Neural crest cell (in vitro differentiated cells): Measurements from ENCODE around the gene CNRIP1. TPM values are rescaled to one million over a fixed set of nuclear protein-coding genes. Genes with fewer than 3 reads are reported as not detected.

Experiments used
- DNase-seq: peaks from one replicate; pipeline ENCODE4 v3.0.0; 2021; ENCODE audit warnings: low read depth, mixed read lengths, low spot score
- H3K27ac Mint-ChIP-seq: one replicate; pipeline ENCODE4 v1.8.0; 2021; ENCODE audit warnings: mild to moderate bottlenecking, mixed read lengths; ENCODE audit not compliant: unreplicated experiment
- H3K27me3 Mint-ChIP-seq: 2 replicates; pipeline ENCODE4 v1.8.0; 2021; ENCODE audit warnings: low read depth, mild to moderate bottlenecking, mixed read lengths
- H3K36me3 Mint-ChIP-seq: 2 replicates; pipeline ENCODE4 v1.8.0; 2021; ENCODE audit warnings: low read depth, mild to moderate bottlenecking, mixed read lengths
- H3K4me1 Mint-ChIP-seq: 2 replicates; pipeline ENCODE4 v1.8.0; 2021; ENCODE audit warnings: mixed read lengths
- H3K4me3 Mint-ChIP-seq: one replicate; pipeline ENCODE4 v1.8.0; 2021; ENCODE audit warnings: mild to moderate bottlenecking, mixed read lengths
- H3K9me3 Mint-ChIP-seq: 2 replicates; pipeline ENCODE4 v1.8.0; 2021; ENCODE audit warnings: mixed read lengths
- total RNA-seq: library from RNA; stranded (reverse); gene quantifications from 2 replicates; pipeline ENCODE4 v1.2.1, GENCODE V29; 2021
- TF ChIP-seq, protein P1 (sequence below): fragments of 200-600 bp; sonication (generic); conservative IDR thresholded peaks from 2 replicates; pipeline ENCODE4 v1.5.0; 2021; ENCODE audit warnings: antibody characterized with exemption, mild to moderate bottlenecking

Gene CNRIP1
- total RNA-seq, 1 donor from 2014 or later, result 36.6 TPM

DNA sequence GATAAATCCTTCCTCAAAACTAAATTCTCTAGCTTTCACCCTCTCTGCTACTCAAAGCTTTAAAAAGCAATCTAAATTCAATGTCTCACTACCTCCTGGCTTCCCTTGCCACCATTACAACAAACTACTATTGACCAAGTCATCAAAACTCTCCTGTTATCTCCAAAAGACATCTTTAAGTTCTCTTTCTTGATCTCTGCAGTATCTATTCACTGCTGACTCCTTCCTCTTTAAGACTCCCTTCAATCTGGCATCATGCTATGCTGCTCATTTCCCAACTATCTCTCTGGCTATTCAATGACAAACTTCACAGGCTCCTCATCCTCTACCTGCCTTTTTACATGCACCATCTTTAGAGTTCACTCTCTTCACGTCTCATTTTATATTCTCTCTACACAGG, 73.4 kb downstream of the CNRIP1 start:
- Mint-ChIP-seq H3K36me3 (no peaks in the 10 kb centered on the region), H3K4me1 (peaks cover 16% of the 10 kb centered on the region), H3K9me3 (no peaks in the 10 kb centered on the region), H3K27ac (no peak overlapping the region), H3K4me3 (no peak overlapping the region), H3K27me3 (no peaks in the 10 kb centered on the region)
- TF ChIP-seq, protein P1, sequence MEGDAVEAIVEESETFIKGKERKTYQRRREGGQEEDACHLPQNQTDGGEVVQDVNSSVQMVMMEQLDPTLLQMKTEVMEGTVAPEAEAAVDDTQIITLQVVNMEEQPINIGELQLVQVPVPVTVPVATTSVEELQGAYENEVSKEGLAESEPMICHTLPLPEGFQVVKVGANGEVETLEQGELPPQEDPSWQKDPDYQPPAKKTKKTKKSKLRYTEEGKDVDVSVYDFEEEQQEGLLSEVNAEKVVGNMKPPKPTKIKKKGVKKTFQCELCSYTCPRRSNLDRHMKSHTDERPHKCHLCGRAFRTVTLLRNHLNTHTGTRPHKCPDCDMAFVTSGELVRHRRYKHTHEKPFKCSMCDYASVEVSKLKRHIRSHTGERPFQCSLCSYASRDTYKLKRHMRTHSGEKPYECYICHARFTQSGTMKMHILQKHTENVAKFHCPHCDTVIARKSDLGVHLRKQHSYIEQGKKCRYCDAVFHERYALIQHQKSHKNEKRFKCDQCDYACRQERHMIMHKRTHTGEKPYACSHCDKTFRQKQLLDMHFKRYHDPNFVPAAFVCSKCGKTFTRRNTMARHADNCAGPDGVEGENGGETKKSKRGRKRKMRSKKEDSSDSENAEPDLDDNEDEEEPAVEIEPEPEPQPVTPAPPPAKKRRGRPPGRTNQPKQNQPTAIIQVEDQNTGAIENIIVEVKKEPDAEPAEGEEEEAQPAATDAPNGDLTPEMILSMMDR, result no peak
- DNase-seq, result no peak

- Mint-ChIP-seq H3K27ac (no peak overlapping the region), H3K9me3 (no peaks in the 10 kb centered on the region), H3K27me3 (no peaks in the 10 kb centered on the region), H3K36me3 (no peaks in the 10 kb centered on the region), H3K4me3 (no peak overlapping the region), H3K4me1 (peaks cover 12% of the 10 kb centered on the region)
- no peak for DNase-seq
- TF ChIP-seq, protein P1, result no peak
Measured at GRCh38 chr2:68245672-68246071, 74.1 kb downstream of the CNRIP1 start.

DNA sequence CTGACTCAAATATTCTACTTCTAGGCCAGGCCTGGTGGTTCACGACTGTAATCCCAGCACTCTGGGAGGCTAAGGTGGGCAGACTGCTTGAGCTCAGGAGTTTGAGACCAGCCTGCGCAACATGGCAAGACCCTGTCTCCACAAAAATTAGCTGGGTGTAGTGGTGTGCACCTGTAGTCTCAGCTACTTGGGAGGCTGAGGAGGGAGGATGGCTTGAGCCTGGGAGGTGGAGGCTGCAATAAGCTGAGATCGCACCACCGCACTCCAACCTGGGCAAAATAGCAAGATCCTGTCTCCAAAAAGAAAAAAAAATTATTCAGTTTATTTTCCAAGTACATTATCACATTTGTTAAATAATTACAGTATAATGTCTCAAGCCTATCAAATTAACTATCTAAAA, 74.7 kb downstream of the CNRIP1 start:
- H3K9me3 Mint-ChIP-seq, result no peaks in the 10 kb centered on the region
- H3K4me3 Mint-ChIP-seq, result no peak overlapping the region
- H3K27ac Mint-ChIP-seq, result no peak overlapping the region
- H3K27me3 Mint-ChIP-seq, result no peaks in the 10 kb centered on the region
- no peak for DNase-seq
- H3K36me3 Mint-ChIP-seq, result no peaks in the 10 kb centered on the region
- H3K4me1 Mint-ChIP-seq, result peaks cover 12% of the 10 kb centered on the region
- TF ChIP-seq, protein P1, result no peak

DNA sequence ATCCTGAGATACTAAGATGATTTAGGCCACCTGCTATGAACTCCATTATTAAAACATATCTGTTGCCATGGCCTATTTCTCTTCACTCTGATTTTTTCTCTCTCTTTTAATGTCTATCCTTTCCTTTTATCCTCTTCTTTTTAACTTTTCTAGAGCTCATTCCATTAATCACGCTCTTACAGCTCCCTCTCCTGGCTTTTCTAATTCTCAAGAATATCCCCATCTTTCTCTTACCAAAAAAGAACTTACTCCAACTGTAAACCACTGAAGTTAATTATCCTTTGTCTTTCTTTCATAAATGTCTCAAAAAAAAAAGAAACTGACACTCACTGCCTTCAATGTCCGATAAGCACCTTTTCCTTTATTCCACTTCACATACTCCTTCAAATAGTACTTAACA, 75.3 kb downstream of the CNRIP1 start:
- Mint-ChIP-seq H3K4me1 (peaks cover 9% of the 10 kb centered on the region), H3K4me3 (no peak overlapping the region), H3K36me3 (no peaks in the 10 kb centered on the region), H3K27me3 (no peaks in the 10 kb centered on the region), H3K9me3 (no peaks in the 10 kb centered on the region), H3K27ac (no peak overlapping the region)
- TF ChIP-seq, protein P1, result no peak
- no peak for DNase-seq

Other genes with a start within 250 kb of the CNRIP1 start
- 20.3 and 20.8 TPM in 2 replicates for gene PNO1, start 162.1 kb downstream of the CNRIP1 start, total RNA-seq
- 56.4 TPM in 2 replicates for gene PPP3R1, start 67.4 kb downstream of the CNRIP1 start, total RNA-seq
- gene PLEK, start 45.3 kb upstream of the CNRIP1 start, total RNA-seq, result not detected in 2 replicates
- gene FBXO48, start 147.3 kb upstream of the CNRIP1 start, total RNA-seq, result 1.6 and 1.7 TPM in 2 replicates
- gene APLF, start 147.6 kb upstream of the CNRIP1 start, total RNA-seq, result 6.9 and 7.3 TPM in 2 replicates